Chondrocyte (in vitro differentiated cells): ENCODE data around the gene RAB10. TPM values are rescaled to one million over a fixed set of nuclear protein-coding genes. Genes with fewer than 3 reads are reported as not detected.

Experiments used
- DNase-seq: peaks from one replicate; pipeline ENCODE4 v3.0.0; 2021; ENCODE audit warnings: mixed read lengths, low spot score
- H3K27ac Mint-ChIP-seq: one replicate; pipeline ENCODE4 v1.8.0; 2021; ENCODE audit warnings: mild to moderate bottlenecking, moderate library complexity, mixed read lengths; ENCODE audit not compliant: unreplicated experiment
- H3K27me3 Mint-ChIP-seq: 2 replicates; pipeline ENCODE4 v1.8.0; 2021; ENCODE audit warnings: low read depth, mixed read lengths
- H3K36me3 Mint-ChIP-seq: 2 replicates; pipeline ENCODE4 v1.8.0; 2021; ENCODE audit warnings: low read depth, mixed read lengths
- H3K4me1 Mint-ChIP-seq: 2 replicates; pipeline ENCODE4 v1.8.0; 2021; ENCODE audit warnings: low read depth, mild to moderate bottlenecking, mixed read lengths
- H3K4me3 Mint-ChIP-seq: one replicate; pipeline ENCODE4 v1.8.0; 2021; ENCODE audit warnings: mild to moderate bottlenecking, moderate library complexity, mixed read lengths; ENCODE audit not compliant: unreplicated experiment
- H3K9me3 Mint-ChIP-seq: 2 replicates; pipeline ENCODE4 v1.8.0; 2021; ENCODE audit warnings: low read depth, mixed read lengths
- total RNA-seq: library from RNA; stranded (reverse); gene quantifications from 3 replicates; pipeline ENCODE4 v1.2.1, GENCODE V29; 2021
- TF ChIP-seq, protein P1 (sequence below): fragments of 200-600 bp; sonication (generic); IDR thresholded peaks from 2 replicates; pipeline ENCODE4 v1.5.0; 2021; ENCODE audit warnings: antibody characterized with exemption, mild to moderate bottlenecking, moderate library complexity

RAB10 gene
- total RNA-seq, 1 donor from 2014 or later: 153 TPM

DNA sequence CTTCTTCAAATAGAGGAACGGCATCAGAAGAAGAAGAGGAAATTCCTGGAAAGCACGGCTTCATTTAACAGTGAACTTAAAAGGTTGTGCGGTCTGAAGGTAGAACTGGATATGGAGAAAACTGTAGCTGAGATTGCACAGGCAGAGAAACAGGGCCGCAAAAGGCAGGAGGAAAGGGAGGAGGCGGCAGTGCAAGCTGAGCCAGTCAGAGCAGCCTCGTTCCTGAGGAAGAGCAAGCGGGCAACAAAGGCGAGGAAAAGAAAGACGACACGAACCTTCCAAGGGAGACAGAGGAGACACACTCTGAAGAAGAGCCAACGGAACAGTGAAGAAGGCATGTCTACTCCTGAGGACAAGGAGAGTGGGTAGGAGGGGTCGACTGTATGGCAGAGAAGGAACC, 116.4 kb downstream of the RAB10 start:
- H3K4me3 Mint-ChIP-seq: no peak overlapping the region
- H3K36me3 Mint-ChIP-seq: peaks cover 3% of the 10 kb centered on the region
- TF ChIP-seq, protein P1, sequence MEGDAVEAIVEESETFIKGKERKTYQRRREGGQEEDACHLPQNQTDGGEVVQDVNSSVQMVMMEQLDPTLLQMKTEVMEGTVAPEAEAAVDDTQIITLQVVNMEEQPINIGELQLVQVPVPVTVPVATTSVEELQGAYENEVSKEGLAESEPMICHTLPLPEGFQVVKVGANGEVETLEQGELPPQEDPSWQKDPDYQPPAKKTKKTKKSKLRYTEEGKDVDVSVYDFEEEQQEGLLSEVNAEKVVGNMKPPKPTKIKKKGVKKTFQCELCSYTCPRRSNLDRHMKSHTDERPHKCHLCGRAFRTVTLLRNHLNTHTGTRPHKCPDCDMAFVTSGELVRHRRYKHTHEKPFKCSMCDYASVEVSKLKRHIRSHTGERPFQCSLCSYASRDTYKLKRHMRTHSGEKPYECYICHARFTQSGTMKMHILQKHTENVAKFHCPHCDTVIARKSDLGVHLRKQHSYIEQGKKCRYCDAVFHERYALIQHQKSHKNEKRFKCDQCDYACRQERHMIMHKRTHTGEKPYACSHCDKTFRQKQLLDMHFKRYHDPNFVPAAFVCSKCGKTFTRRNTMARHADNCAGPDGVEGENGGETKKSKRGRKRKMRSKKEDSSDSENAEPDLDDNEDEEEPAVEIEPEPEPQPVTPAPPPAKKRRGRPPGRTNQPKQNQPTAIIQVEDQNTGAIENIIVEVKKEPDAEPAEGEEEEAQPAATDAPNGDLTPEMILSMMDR: no peak
- H3K9me3 Mint-ChIP-seq: peaks cover 7% of the 10 kb centered on the region
- H3K27ac Mint-ChIP-seq: no peak overlapping the region
- DNase-seq: no peak
- H3K4me1 Mint-ChIP-seq: no peaks in the 10 kb centered on the region
- H3K27me3 Mint-ChIP-seq: peaks cover 14% of the 10 kb centered on the region

DNA sequence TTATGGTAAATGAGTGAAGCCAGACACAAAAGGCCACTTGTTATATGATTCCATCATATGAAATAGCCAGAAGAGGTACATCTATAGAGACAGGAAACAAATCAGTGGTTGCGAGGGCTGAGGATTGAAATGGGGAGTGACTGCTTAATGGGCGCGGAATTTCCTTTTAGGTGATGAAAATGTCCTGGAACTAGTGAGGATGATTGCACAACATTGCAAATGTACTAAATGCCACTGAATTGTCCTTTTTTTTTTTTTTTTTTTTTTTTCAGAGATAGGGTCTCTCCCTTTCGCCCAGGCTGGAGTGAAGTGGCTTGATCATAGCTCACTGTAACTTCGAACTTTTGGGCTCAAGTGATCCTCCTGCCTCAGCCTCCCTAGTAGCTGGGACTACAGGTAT, 123.7 kb downstream of the RAB10 start:
- Mint-ChIP-seq H3K9me3 (peaks cover 7% of the 10 kb centered on the region), H3K27me3 (peaks cover 2% of the 10 kb centered on the region), H3K4me3 (no peak overlapping the region), H3K27ac (no peak overlapping the region), H3K36me3 (peaks cover 3% of the 10 kb centered on the region), H3K4me1 (no peaks in the 10 kb centered on the region)
- no peak for DNase-seq
- TF ChIP-seq, protein P1: no peak

DNA sequence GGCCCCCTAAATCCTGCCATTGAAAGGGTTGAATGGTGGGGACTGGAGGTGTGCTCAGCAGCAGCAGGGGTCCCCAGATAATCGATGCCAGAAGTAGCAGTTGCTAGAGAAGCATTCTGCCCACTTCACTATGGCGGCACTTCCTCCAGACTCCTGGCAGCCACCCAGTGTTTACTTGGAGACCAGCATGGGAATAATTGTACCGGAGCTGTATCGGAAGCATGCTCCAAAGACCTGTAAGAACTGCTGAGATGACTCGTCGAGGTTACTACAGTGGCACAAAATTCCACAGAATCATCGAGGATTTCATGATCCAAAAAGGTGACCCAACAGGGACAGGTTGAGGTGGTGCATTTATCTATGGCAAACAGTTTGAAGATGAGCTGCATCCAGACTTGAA, 128.0 kb downstream of the RAB10 start:
- Mint-ChIP-seq H3K9me3 (no peaks in the 10 kb centered on the region), H3K36me3 (no peaks in the 10 kb centered on the region), H3K27me3 (no peaks in the 10 kb centered on the region), H3K27ac (no peak overlapping the region), H3K4me3 (no peak overlapping the region), H3K4me1 (no peaks in the 10 kb centered on the region)
- TF ChIP-seq, protein P1: no peak
- no peak for DNase-seq

DNA sequence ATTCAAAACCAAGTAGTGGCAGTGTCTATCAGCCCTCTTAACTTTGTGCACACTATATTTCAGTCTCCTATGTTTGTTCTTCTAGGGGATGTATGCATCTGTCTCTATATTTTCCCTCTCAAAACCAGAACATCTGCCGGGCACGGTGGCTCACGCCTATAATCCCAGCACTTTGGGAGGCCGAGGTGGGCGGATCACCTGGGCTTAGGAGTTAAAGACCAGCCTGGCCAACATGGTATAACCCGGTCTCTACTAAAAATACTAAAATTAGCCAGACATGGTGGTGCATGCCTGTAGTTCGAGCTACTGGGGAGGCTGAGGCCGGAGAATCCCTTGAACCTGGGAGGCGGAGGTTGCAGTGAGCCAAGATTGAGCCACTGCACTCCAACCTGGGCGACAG, 129.1 kb downstream of the RAB10 start:
- Mint-ChIP-seq H3K27me3 (no peaks in the 10 kb centered on the region), H3K9me3 (no peaks in the 10 kb centered on the region), H3K4me1 (no peaks in the 10 kb centered on the region), H3K36me3 (no peaks in the 10 kb centered on the region), H3K27ac (no peak overlapping the region), H3K4me3 (no peak overlapping the region)
- DNase-seq: no peak
- TF ChIP-seq, protein P1: no peak

DNA sequence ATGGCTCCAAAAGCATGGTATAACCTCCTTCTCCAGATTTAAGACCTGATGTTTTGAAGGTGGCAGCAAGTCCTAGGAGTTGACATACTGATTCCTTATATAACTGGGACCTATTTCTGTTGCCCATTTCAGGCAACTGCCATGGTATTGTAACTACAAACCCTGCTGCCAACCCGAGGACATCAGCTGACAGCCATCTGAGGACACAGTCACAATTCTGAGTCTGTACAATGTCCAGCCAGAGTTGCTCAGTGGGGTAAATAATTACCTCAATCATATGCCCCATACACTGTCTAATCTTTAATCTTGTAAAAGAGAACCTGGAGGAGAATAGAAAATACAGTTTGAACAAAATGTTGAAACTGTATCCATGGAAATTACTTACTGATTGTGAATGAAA, 130.3 kb downstream of the RAB10 start:
- TF ChIP-seq, protein P1: no peak
- Mint-ChIP-seq H3K27ac (no peak overlapping the region), H3K4me3 (no peak overlapping the region), H3K9me3 (no peaks in the 10 kb centered on the region), H3K4me1 (no peaks in the 10 kb centered on the region), H3K27me3 (no peaks in the 10 kb centered on the region), H3K36me3 (no peaks in the 10 kb centered on the region)
- DNase-seq: no peak
